GM23248 (cell line): ENCODE results near the gene AKR1C3.
"Not testable (repeated sequence)": the region's sequence is repeated elsewhere in the genome, so short reads cannot be mapped to it uniquely, and the experiment has no call there.

Source experiments
- EZH2 ChIP-seq: fragments of 200-600 bp; sonication (generic); IDR thresholded peaks from 2 replicates; pipeline ENCODE4 v1.6.1; 2018; ENCODE audit warnings: antibody characterized with exemption, mild to moderate bottlenecking; ENCODE audit not compliant: insufficient read depth, poor library complexity, severe bottlenecking
- EZH2phosphoT487 ChIP-seq: fragments of 200-600 bp; sonication (generic); IDR thresholded peaks from 2 replicates; pipeline ENCODE4 v1.6.1; 2018; ENCODE audit warnings: antibody characterized with exemption, moderate library complexity, mild to moderate bottlenecking, low read depth; ENCODE audit not compliant: insufficient read depth

DNA sequence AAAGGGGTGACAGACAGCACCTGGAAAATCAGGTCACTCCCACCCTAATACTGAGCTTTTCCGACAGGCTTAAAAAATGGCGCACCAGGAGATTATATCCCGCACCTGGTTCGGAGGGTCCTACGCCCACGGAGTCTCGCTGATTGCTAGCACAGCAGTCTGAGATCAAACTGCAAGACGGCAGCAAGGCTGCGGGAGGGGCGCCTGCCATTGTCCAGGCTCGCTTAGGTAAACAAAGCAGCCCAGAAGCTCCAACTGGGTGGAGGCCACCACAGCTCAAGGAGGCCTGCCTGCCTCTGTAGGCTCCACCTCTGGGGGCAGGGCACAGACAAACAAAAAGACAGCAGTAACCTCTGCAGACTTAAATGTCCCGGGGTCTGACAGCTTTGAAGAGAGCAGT lies 15.6 kb downstream of the AKR1C3 start:
- not testable (repeated sequence) for TF ChIP-seq EZH2phosphoT487, EZH2
